Fibroblast of lung (primary cell): ENCODE results near the gene KLC4. TPM values are rescaled to one million over a fixed set of nuclear protein-coding genes. Genes with fewer than 3 reads are reported as not detected.

Experiments used
- DNase-seq, 2 donors: peaks; one replicate each; pipeline versions ENCODE4 v3.0.0 to v3.0.0-alpha.2; 2010; ENCODE audit warnings: low read depth in 2 of 2
- H2AFZ ChIP-seq: 2 replicates; pipeline ENCODE4 v1.5.1; 2012; ENCODE audit warnings: low read length, control low read depth, inconsistent platforms
- H3K27ac ChIP-seq: 2 replicates; pipeline ENCODE4 v1.5.1; 2011; ENCODE audit warnings: low read length, control low read depth; ENCODE audit not compliant: insufficient read depth
- H3K27me3 ChIP-seq: 2 replicates; pipeline ENCODE4 v1.5.1; 2011; ENCODE audit warnings: mild to moderate bottlenecking, low read length; ENCODE audit not compliant: control insufficient read depth, insufficient read depth
- H3K36me3 ChIP-seq: 2 replicates; pipeline ENCODE4 v1.5.1; 2011; ENCODE audit warnings: low read length; ENCODE audit not compliant: control insufficient read depth, insufficient read depth
- H3K4me1 ChIP-seq: 2 replicates; pipeline ENCODE4 v1.5.1; 2011; ENCODE audit warnings: low read length; ENCODE audit not compliant: control insufficient read depth, insufficient read depth; ENCODE audit errors: extremely low read depth
- H3K4me2 ChIP-seq: 2 replicates; pipeline ENCODE4 v1.5.1; 2011; ENCODE audit warnings: low read length, control low read depth; ENCODE audit not compliant: insufficient read depth; ENCODE audit errors: extremely low read depth
- H3K4me3 ChIP-seq, 4 experiments: fragments of 200-600 bp in 1 of 4; sonication (generic) in 1 of 4; replicated peaks in 1 of 4; 2 replicates each; pipeline ENCODE4 v1.5.1; 2011 to 2016; ENCODE audit warnings: low read length in 4 of 4, low read depth in 3 of 4, mild to moderate bottlenecking in 3 of 4, control low read depth in 2 of 4, inconsistent platforms in 1 of 4, mixed read lengths in 1 of 4; ENCODE audit not compliant: insufficient read depth in 1 of 4; ENCODE audit errors: control extremely low read depth in 1 of 4
- H3K79me2 ChIP-seq: 2 replicates; pipeline ENCODE4 v1.5.1; 2012; ENCODE audit warnings: mild to moderate bottlenecking, low read length, inconsistent platforms; ENCODE audit not compliant: control insufficient read depth, insufficient read depth
- H3K9ac ChIP-seq: 2 replicates; pipeline ENCODE4 v1.5.1; 2011; ENCODE audit warnings: mild to moderate bottlenecking, low read length, control low read depth; ENCODE audit not compliant: insufficient read depth
- H3K9me3 ChIP-seq: 2 replicates; pipeline ENCODE4 v1.5.1; 2012; ENCODE audit warnings: low read depth, low read length; ENCODE audit not compliant: control insufficient read depth, insufficient read depth
- H4K20me1 ChIP-seq: 2 replicates; pipeline ENCODE4 v1.5.1; 2011; ENCODE audit warnings: low read length; ENCODE audit not compliant: control insufficient read depth, insufficient read depth; ENCODE audit errors: extremely low read depth
- EZH2 ChIP-seq: IDR thresholded peaks from 2 replicates; pipeline ENCODE4 v1.5.1; 2012; ENCODE audit warnings: low read length, control low read depth, mild to moderate bottlenecking; ENCODE audit errors: missing control alignments
- polyA plus RNA-seq, 2 donors: library from polyadenylated mRNA; depleted of rRNA in 1 of 2; stranded (reverse) in 1 of 2; unstranded in 1 of 2; fragments of >200 nt; gene quantifications; 2 replicates each; pipeline ENCODE4 v1.2.1, GENCODE V29; 2011 to 2012; ENCODE audit warnings: missing spikeins in 1 of 2
- total RNA-seq: library from RNA; depleted of rRNA; stranded (reverse); fragments of >200 nt; gene quantifications from 2 replicates; pipeline ENCODE4 v1.2.1, GENCODE V29; 2014
- TF ChIP-seq, protein P1 (sequence below), 2 donors: IDR thresholded peaks in 1 of 2; conservative IDR thresholded peaks in 1 of 2; 1 replicate in 1 of 2; 2 replicates in 1 of 2; pipeline ENCODE4 v1.5.1; 2011 to 2012; ENCODE audit warnings: low read length in 2 of 2, control low read depth in 1 of 2, inconsistent platforms in 1 of 2, low read depth in 1 of 2, mild to moderate bottlenecking in 1 of 2

Gene KLC4
- total and polyA plus RNA-seq, 2 donors (not counting 1 experiment from before 2014, with no cell fraction given), result 7.2 to 22.5 TPM

DNA sequence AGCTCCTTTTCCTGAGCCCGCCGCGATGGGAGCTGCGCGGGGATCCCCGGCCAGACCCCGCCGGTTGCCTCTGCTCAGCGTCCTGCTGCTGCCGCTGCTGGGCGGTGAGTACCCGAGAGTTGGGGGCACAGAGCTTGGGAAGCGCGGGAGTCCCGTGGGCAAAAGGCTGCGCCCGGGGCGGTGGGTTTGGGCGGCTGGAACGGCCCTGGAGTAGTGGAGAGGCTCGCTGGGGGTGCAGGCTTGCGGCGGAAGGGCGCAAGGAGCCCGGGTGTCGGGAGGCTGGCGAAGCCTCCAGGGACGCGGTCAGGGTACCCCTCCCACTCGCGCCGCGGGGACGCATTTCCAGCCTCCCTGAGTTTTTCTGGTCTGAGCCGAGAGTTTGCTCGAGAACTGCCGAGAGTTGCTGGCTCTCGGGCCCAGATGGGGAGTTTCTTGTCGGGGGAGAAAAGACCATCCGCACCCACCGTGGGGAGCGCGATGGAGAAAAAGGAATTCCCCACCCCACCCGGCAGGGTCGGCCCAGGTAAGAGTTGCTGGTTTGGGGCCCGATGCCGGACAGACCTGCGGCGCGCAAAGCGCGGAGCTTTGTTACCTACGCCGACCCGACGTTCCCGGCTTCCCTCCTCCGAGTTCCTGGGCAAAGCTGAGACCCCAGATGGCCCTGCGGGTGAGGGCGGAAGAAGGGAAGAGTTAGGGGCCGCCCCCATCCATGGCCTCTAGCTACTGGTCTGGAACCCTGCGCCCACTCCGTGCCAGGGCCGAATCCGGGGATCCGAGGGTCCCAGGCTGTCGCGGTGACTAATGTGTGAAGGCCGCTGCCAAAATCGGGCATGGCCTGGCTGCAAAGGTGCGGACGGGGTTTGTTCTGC lies 17.3 kb downstream of the KLC4 start:
- Histone ChIP-seq H4K20me1 (no peaks in the 10 kb centered on the region), H2AFZ (no peak overlapping the region), H3K4me3 (peak overlapping the region; percentile 69 to 83 (median 78)), H3K27me3 (no peaks in the 10 kb centered on the region), H3K79me2 (peaks cover 5% of the 10 kb centered on the region), H3K36me3 (peaks cover 2% of the 10 kb centered on the region), H3K4me2 (peak overlapping the region; percentile 83), H3K9me3 (no peaks in the 10 kb centered on the region), H3K4me1 (peaks cover 18% of the 10 kb centered on the region), H3K27ac (peak overlapping the region; percentile 63), H3K9ac (peak overlapping the region; percentile 84)
- TF ChIP-seq, protein P1, sequence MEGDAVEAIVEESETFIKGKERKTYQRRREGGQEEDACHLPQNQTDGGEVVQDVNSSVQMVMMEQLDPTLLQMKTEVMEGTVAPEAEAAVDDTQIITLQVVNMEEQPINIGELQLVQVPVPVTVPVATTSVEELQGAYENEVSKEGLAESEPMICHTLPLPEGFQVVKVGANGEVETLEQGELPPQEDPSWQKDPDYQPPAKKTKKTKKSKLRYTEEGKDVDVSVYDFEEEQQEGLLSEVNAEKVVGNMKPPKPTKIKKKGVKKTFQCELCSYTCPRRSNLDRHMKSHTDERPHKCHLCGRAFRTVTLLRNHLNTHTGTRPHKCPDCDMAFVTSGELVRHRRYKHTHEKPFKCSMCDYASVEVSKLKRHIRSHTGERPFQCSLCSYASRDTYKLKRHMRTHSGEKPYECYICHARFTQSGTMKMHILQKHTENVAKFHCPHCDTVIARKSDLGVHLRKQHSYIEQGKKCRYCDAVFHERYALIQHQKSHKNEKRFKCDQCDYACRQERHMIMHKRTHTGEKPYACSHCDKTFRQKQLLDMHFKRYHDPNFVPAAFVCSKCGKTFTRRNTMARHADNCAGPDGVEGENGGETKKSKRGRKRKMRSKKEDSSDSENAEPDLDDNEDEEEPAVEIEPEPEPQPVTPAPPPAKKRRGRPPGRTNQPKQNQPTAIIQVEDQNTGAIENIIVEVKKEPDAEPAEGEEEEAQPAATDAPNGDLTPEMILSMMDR (conservative IDR thresholded peaks at IDR 0.05 in 1 of 2, IDR thresholded peaks at IDR 0.05 in 1 of 2; ENCODE audit: low read depth in 1 of 2, low read length in 2 of 2), result no peak
- no peak for TF ChIP-seq EZH2
- DNase-seq, result peak; percentile 25 to 67

DNA sequence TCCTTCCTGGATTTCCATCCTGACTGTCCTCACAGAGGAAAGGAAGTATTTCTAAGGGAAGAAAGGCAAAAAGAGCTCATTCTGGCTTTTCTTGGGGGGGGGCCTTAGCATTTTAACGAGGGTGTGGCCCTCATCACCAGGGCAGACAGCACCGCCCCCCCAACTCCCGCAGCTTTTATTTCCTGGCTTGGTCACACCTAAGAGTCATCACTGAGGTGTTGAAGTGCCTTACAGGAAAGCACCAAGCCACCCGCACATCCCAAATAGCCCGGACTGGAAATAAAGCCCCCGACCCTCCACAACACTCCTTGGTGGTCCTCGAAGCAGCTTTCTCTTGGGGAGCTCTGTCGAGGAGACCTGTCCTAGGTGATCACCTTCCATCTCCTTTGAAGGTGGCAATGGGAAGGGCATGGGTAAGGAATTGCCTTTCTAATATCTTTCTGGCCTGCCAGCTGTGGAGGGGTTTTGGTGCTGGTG lies 17.9 kb downstream of the KLC4 start:
- no peaks in the 10 kb centered on the region for H3K9me3 ChIP-seq
- H3K79me2 ChIP-seq, result peaks cover 6% of the 10 kb centered on the region
- H3K4me3 ChIP-seq, result peak overlapping the region; percentile 69 to 83 (median 78)
- peak overlapping the region; percentile 83 for H3K4me2 ChIP-seq
- DNase-seq, result no peak
- H3K36me3 ChIP-seq, result peaks cover 2% of the 10 kb centered on the region
- H3K9ac ChIP-seq, result peak overlapping the region; percentile 84
- H3K27me3 ChIP-seq, result no peaks in the 10 kb centered on the region
- peaks cover 18% of the 10 kb centered on the region for H3K4me1 ChIP-seq
- H4K20me1 ChIP-seq, result no peaks in the 10 kb centered on the region
- H3K27ac ChIP-seq, result peak overlapping the region; percentile 63
- no peak overlapping the region for H2AFZ ChIP-seq
- TF ChIP-seq EZH2, result no peak
- TF ChIP-seq, protein P1 (conservative IDR thresholded peaks at IDR 0.05 in 1 of 2, IDR thresholded peaks at IDR 0.05 in 1 of 2; ENCODE audit: low read depth in 1 of 2, low read length in 2 of 2), result no peak

DNA sequence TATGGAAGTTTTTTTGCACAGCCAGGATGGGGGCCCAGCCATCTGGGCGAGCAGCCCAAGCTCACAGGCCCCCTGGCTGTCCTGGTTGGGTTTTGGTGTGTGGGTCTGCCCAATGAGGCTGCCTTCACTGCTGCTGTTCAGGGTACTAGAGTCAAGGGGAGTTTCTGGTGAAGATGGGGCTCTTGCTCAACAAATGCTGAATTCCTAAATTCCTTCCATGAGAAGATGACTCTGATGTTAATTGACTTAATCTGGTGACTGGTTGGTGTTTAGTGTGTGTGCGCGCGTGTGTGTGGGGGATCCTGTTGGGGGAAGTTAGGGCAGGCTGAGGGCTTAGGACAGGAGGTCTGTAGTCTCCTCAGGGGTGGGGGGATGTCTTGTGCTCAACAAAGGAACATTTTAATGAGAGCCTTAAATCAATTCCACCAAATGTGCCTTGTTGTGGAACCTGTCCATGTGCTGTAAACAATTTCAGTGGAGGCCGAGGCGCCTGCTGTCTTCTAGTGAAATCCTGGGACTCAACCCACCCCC lies 18.6 kb downstream of the KLC4 start:
- Histone ChIP-seq H3K36me3 (peaks cover 2% of the 10 kb centered on the region), H4K20me1 (no peaks in the 10 kb centered on the region), H3K27ac (peak overlapping the region; percentile 3), H3K9ac (no peak overlapping the region), H2AFZ (no peak overlapping the region), H3K4me1 (peaks cover 18% of the 10 kb centered on the region), H3K27me3 (no peaks in the 10 kb centered on the region), H3K9me3 (no peaks in the 10 kb centered on the region), H3K79me2 (peaks cover 8% of the 10 kb centered on the region), H3K4me2 (peak overlapping the region; percentile 83), H3K4me3 (peak overlapping the region in 3 of 4 experiments; percentile 69 to 82 (median 75))
- DNase-seq, result peak; percentile 49 to 62
- TF ChIP-seq, protein P1 (conservative IDR thresholded peaks at IDR 0.05 in 1 of 2, IDR thresholded peaks at IDR 0.05 in 1 of 2; ENCODE audit: low read depth in 1 of 2, low read length in 2 of 2), result no peak
- TF ChIP-seq EZH2, result no peak
